ENCODE data around the gene CASP10. TPM values are rescaled to one million over a fixed set of nuclear protein-coding genes. Genes with fewer than 3 reads are reported as not detected.
A peak's percentile ranks its signal among the peaks of the same experiment; 100 is the strongest.

CASP10 gene
- total RNA-seq, 1 donor from 2014 or later: 31.6 TPM

GRCh38 chr2:201263779-201264178 is 80.8 kb downstream of the CASP10 start:
- no peak for TF ChIP-seq CTCF (IDR thresholded peaks at IDR 0.05)
- ATAC-seq (peak; percentile 40), DNase-seq (no peak)
- Histone ChIP-seq H3K9me3 (no peaks in the 10 kb centered on the region), H3K36me3 (peaks cover 24% of the 10 kb centered on the region), H3K27me3 (no peaks in the 10 kb centered on the region), H3K4me1 (peaks cover 30% of the 10 kb centered on the region), H3K27ac (no peak overlapping the region), H3K4me3 (no peak overlapping the region)
- intact Hi-C loops (cut with DNase I): no loop called here

- TF ChIP-seq CTCF (IDR thresholded peaks at IDR 0.05): no peak
- Histone ChIP-seq H3K27me3 (no peaks in the 10 kb centered on the region), H3K4me1 (peaks cover 22% of the 10 kb centered on the region), H3K27ac (no peak overlapping the region), H3K36me3 (peaks cover 24% of the 10 kb centered on the region), H3K4me3 (no peak overlapping the region), H3K9me3 (no peaks in the 10 kb centered on the region)
- intact Hi-C loops (cut with DNase I): no loop called here
- ATAC-seq (no peak), DNase-seq (no peak)
These were observed 81.7 kb downstream of the CASP10 start for GRCh38 chr2:201264472-201265173.

GRCh38 chr2:201266629-201267028 is 83.7 kb downstream of the CASP10 start:
- Histone ChIP-seq H3K27me3 (no peaks in the 10 kb centered on the region), H3K9me3 (no peaks in the 10 kb centered on the region), H3K36me3 (peaks cover 41% of the 10 kb centered on the region), H3K4me1 (peaks cover 12% of the 10 kb centered on the region), H3K27ac (no peak overlapping the region), H3K4me3 (no peak overlapping the region)
- no peak for DNase-seq
- no peak for TF ChIP-seq CTCF (IDR thresholded peaks at IDR 0.05)
- intact Hi-C loops (cut with DNase I): no loop called here
- ATAC-seq: no peak

- H3K4me3 ChIP-seq: no peak overlapping the region
- peaks cover 11% of the 10 kb centered on the region for H3K4me1 ChIP-seq
- DNase-seq: no peak
- intact Hi-C loops (cut with DNase I): no loop called here
- TF ChIP-seq CTCF (IDR thresholded peaks at IDR 0.05): no peak
- ATAC-seq: no peak
- no peaks in the 10 kb centered on the region for H3K9me3 ChIP-seq
- H3K27ac ChIP-seq: no peak overlapping the region
- H3K27me3 ChIP-seq: no peaks in the 10 kb centered on the region
- H3K36me3 ChIP-seq: peaks cover 49% of the 10 kb centered on the region
These were observed 84.5 kb downstream of the CASP10 start for GRCh38 chr2:201267278-201268030.

- no peak for DNase-seq
- Histone ChIP-seq H3K27ac (no peak overlapping the region), H3K36me3 (peaks cover 72% of the 10 kb centered on the region), H3K4me1 (peaks cover 1% of the 10 kb centered on the region), H3K4me3 (no peak overlapping the region), H3K9me3 (no peaks in the 10 kb centered on the region), H3K27me3 (no peaks in the 10 kb centered on the region)
- ATAC-seq: no peak
- intact Hi-C loops (cut with DNase I): no loop called here
- TF ChIP-seq CTCF (IDR thresholded peaks at IDR 0.05): no peak
These were observed 86.8 kb downstream of the CASP10 start for GRCh38 chr2:201269764-201270163.
